ENCODE data around the gene C20orf141.

The C20orf141 gene

GRCh38 chr20:2793471-2793870 is 21.3 kb upstream of the C20orf141 start:
- H3K9me3 ChIP-seq (ENCODE audit: control insufficient read depth in 1 of 2, low read length in 2 of 2): no peaks in the 10 kb centered on the region
- H3K36me3 ChIP-seq (ENCODE audit: control insufficient read depth in 1 of 2, insufficient read depth in 2 of 2, low read length in 2 of 2): no peaks in the 10 kb centered on the region
- H3K4me3 ChIP-seq (ENCODE audit: low read depth in 1 of 2, low read length in 2 of 2): no peak overlapping the region
- no peak overlapping the region for H3K9ac ChIP-seq (ENCODE audit: low read depth in 1 of 2, low read length in 2 of 2)
- no peaks in the 10 kb centered on the region for H3K4me1 ChIP-seq (ENCODE audit: control insufficient read depth in 1 of 2, insufficient read depth in 2 of 2, low read length in 2 of 2)
- H3K27ac ChIP-seq (ENCODE audit: low read depth, low read length): no peak overlapping the region
- peaks cover 6 to 13% of the 10 kb centered on the region in 2 donors for H3K27me3 ChIP-seq (ENCODE audit: control insufficient read depth in 1 of 2, insufficient read depth in 2 of 2, low read length in 2 of 2)

- H3K4me3 ChIP-seq (ENCODE audit: low read depth in 1 of 2, low read length in 2 of 2): no peak overlapping the region
- H3K4me1 ChIP-seq (ENCODE audit: control insufficient read depth in 1 of 2, insufficient read depth in 2 of 2, low read length in 2 of 2): no peaks in the 10 kb centered on the region
- H3K36me3 ChIP-seq (ENCODE audit: control insufficient read depth in 1 of 2, insufficient read depth in 2 of 2, low read length in 2 of 2): no peaks in the 10 kb centered on the region
- no peak overlapping the region for H3K27ac ChIP-seq (ENCODE audit: low read depth, low read length)
- H3K9ac ChIP-seq (ENCODE audit: low read depth in 1 of 2, low read length in 2 of 2): no peak overlapping the region
- H3K9me3 ChIP-seq (ENCODE audit: control insufficient read depth in 1 of 2, low read length in 2 of 2): no peaks in the 10 kb centered on the region
- H3K27me3 ChIP-seq (ENCODE audit: control insufficient read depth in 1 of 2, insufficient read depth in 2 of 2, low read length in 2 of 2): peaks cover 12 to 18% of the 10 kb centered on the region in 2 donors
These were observed 20.5 kb upstream of the C20orf141 start for GRCh38 chr20:2794202-2794748.

- H3K9ac ChIP-seq (ENCODE audit: low read depth in 1 of 2, low read length in 2 of 2): no peak overlapping the region
- H3K9me3 ChIP-seq (ENCODE audit: control insufficient read depth in 1 of 2, low read length in 2 of 2): no peaks in the 10 kb centered on the region
- H3K4me1 ChIP-seq (ENCODE audit: control insufficient read depth in 1 of 2, insufficient read depth in 2 of 2, low read length in 2 of 2): peaks cover 0 to 6% of the 10 kb centered on the region in 2 donors
- H3K27ac ChIP-seq (ENCODE audit: low read depth, low read length): no peak overlapping the region
- no peaks in the 10 kb centered on the region for H3K36me3 ChIP-seq (ENCODE audit: control insufficient read depth in 1 of 2, insufficient read depth in 2 of 2, low read length in 2 of 2)
- H3K27me3 ChIP-seq (ENCODE audit: control insufficient read depth in 1 of 2, insufficient read depth in 2 of 2, low read length in 2 of 2): peaks cover 19 to 23% of the 10 kb centered on the region in 2 donors
- no peak overlapping the region for H3K4me3 ChIP-seq (ENCODE audit: low read depth in 1 of 2, low read length in 2 of 2)
These were observed 19.8 kb upstream of the C20orf141 start for GRCh38 chr20:2794866-2795447.

- Histone ChIP-seq H3K4me3 (ENCODE audit: low read depth in 1 of 2, low read length in 2 of 2) (no peak overlapping the region), H3K27ac (ENCODE audit: low read depth, low read length) (no peak overlapping the region), H3K27me3 (ENCODE audit: control insufficient read depth in 1 of 2, insufficient read depth in 2 of 2, low read length in 2 of 2) (peaks cover 23 to 27% of the 10 kb centered on the region in 2 donors), H3K9ac (ENCODE audit: low read depth in 1 of 2, low read length in 2 of 2) (no peak overlapping the region), H3K9me3 (ENCODE audit: control insufficient read depth in 1 of 2, low read length in 2 of 2) (no peaks in the 10 kb centered on the region), H3K36me3 (ENCODE audit: control insufficient read depth in 1 of 2, insufficient read depth in 2 of 2, low read length in 2 of 2) (no peaks in the 10 kb centered on the region), H3K4me1 (ENCODE audit: control insufficient read depth in 1 of 2, insufficient read depth in 2 of 2, low read length in 2 of 2) (peaks cover 0 to 8% of the 10 kb centered on the region in 2 donors)
These were observed 19.3 kb upstream of the C20orf141 start for GRCh38 chr20:2795451-2795850.

- peaks cover 28 to 32% of the 10 kb centered on the region in 2 donors for H3K27me3 ChIP-seq (ENCODE audit: control insufficient read depth in 1 of 2, insufficient read depth in 2 of 2, low read length in 2 of 2)
- no peak overlapping the region for H3K9ac ChIP-seq (ENCODE audit: low read depth in 1 of 2, low read length in 2 of 2)
- H3K27ac ChIP-seq (ENCODE audit: low read depth, low read length): no peak overlapping the region
- H3K9me3 ChIP-seq (ENCODE audit: control insufficient read depth in 1 of 2, low read length in 2 of 2): no peaks in the 10 kb centered on the region
- H3K4me1 ChIP-seq (ENCODE audit: control insufficient read depth in 1 of 2, insufficient read depth in 2 of 2, low read length in 2 of 2): peaks cover 0 to 13% of the 10 kb centered on the region in 2 donors
- no peaks in the 10 kb centered on the region for H3K36me3 ChIP-seq (ENCODE audit: control insufficient read depth in 1 of 2, insufficient read depth in 2 of 2, low read length in 2 of 2)
- no peak overlapping the region for H3K4me3 ChIP-seq (ENCODE audit: low read depth in 1 of 2, low read length in 2 of 2)
These were observed 18.7 kb upstream of the C20orf141 start for GRCh38 chr20:2796011-2796660.

GRCh38 chr20:2797136-2797983 is 17.4 kb upstream of the C20orf141 start:
- Histone ChIP-seq H3K27ac (ENCODE audit: low read depth, low read length) (no peak overlapping the region), H3K9ac (ENCODE audit: low read depth in 1 of 2, low read length in 2 of 2) (no peak overlapping the region), H3K4me3 (ENCODE audit: low read depth in 1 of 2, low read length in 2 of 2) (no peak overlapping the region), H3K4me1 (ENCODE audit: control insufficient read depth in 1 of 2, insufficient read depth in 2 of 2, low read length in 2 of 2) (peaks cover 0 to 13% of the 10 kb centered on the region in 2 donors), H3K36me3 (ENCODE audit: control insufficient read depth in 1 of 2, insufficient read depth in 2 of 2, low read length in 2 of 2) (no peaks in the 10 kb centered on the region), H3K9me3 (ENCODE audit: control insufficient read depth in 1 of 2, low read length in 2 of 2) (no peaks in the 10 kb centered on the region), H3K27me3 (ENCODE audit: control insufficient read depth in 1 of 2, insufficient read depth in 2 of 2, low read length in 2 of 2) (peaks cover 37 to 41% of the 10 kb centered on the region in 2 donors)

- H3K9ac ChIP-seq (ENCODE audit: low read depth in 1 of 2, low read length in 2 of 2): no peak overlapping the region
- no peak overlapping the region for H3K4me3 ChIP-seq (ENCODE audit: low read depth in 1 of 2, low read length in 2 of 2)
- peaks cover 0 to 13% of the 10 kb centered on the region in 2 donors for H3K4me1 ChIP-seq (ENCODE audit: control insufficient read depth in 1 of 2, insufficient read depth in 2 of 2, low read length in 2 of 2)
- H3K36me3 ChIP-seq (ENCODE audit: control insufficient read depth in 1 of 2, insufficient read depth in 2 of 2, low read length in 2 of 2): no peaks in the 10 kb centered on the region
- H3K27ac ChIP-seq (ENCODE audit: low read depth, low read length): no peak overlapping the region
- H3K27me3 ChIP-seq (ENCODE audit: control insufficient read depth in 1 of 2, insufficient read depth in 2 of 2, low read length in 2 of 2): peaks cover 43 to 44% of the 10 kb centered on the region in 2 donors
- H3K9me3 ChIP-seq (ENCODE audit: control insufficient read depth in 1 of 2, low read length in 2 of 2): no peaks in the 10 kb centered on the region
These were observed 16.5 kb upstream of the C20orf141 start for GRCh38 chr20:2798095-2798805.

GRCh38 chr20:2798814-2799213 is 16.0 kb upstream of the C20orf141 start:
- H3K4me1 ChIP-seq (ENCODE audit: control insufficient read depth in 1 of 2, insufficient read depth in 2 of 2, low read length in 2 of 2): peaks cover 0 to 13% of the 10 kb centered on the region in 2 donors
- no peak overlapping the region for H3K4me3 ChIP-seq (ENCODE audit: low read depth in 1 of 2, low read length in 2 of 2)
- no peaks in the 10 kb centered on the region for H3K9me3 ChIP-seq (ENCODE audit: control insufficient read depth in 1 of 2, low read length in 2 of 2)
- H3K27me3 ChIP-seq (ENCODE audit: control insufficient read depth in 1 of 2, insufficient read depth in 2 of 2, low read length in 2 of 2): peaks cover 44 to 47% of the 10 kb centered on the region in 2 donors
- H3K36me3 ChIP-seq (ENCODE audit: control insufficient read depth in 1 of 2, insufficient read depth in 2 of 2, low read length in 2 of 2): no peaks in the 10 kb centered on the region
- no peak overlapping the region for H3K9ac ChIP-seq (ENCODE audit: low read depth in 1 of 2, low read length in 2 of 2)
- no peak overlapping the region for H3K27ac ChIP-seq (ENCODE audit: low read depth, low read length)

- Histone ChIP-seq H3K4me1 (ENCODE audit: control insufficient read depth in 1 of 2, insufficient read depth in 2 of 2, low read length in 2 of 2) (peaks cover 0 to 13% of the 10 kb centered on the region in 2 donors), H3K27me3 (ENCODE audit: control insufficient read depth in 1 of 2, insufficient read depth in 2 of 2, low read length in 2 of 2) (peaks cover 49 to 51% of the 10 kb centered on the region in 2 donors), H3K9me3 (ENCODE audit: control insufficient read depth in 1 of 2, low read length in 2 of 2) (no peaks in the 10 kb centered on the region), H3K36me3 (ENCODE audit: control insufficient read depth in 1 of 2, insufficient read depth in 2 of 2, low read length in 2 of 2) (no peaks in the 10 kb centered on the region), H3K4me3 (ENCODE audit: low read depth in 1 of 2, low read length in 2 of 2) (no peak overlapping the region), H3K9ac (ENCODE audit: low read depth in 1 of 2, low read length in 2 of 2) (no peak overlapping the region), H3K27ac (ENCODE audit: low read depth, low read length) (no peak overlapping the region)
These were observed 15.5 kb upstream of the C20orf141 start for GRCh38 chr20:2799271-2799670.
